DND-41 (cell line): ENCODE measurements around the gene ULK1.

Experiments used
- ATAC-seq: fragments of 200-7000 bp; cut with Tn5 transposase; 3 replicates; pipeline ENCODE4 v1.9.1; 2021; ENCODE audit warnings: low read depth; ENCODE audit not compliant: insufficient read depth
- DNase-seq: peaks from one replicate; pipeline ENCODE4 v3.0.0-alpha.2; 2020
- H2AFZ ChIP-seq: 2 replicates; pipeline ENCODE4 v1.6.0; 2012; ENCODE audit warnings: low read depth, low read length
- H3K27ac ChIP-seq: 2 replicates; pipeline ENCODE4 v1.5.1; 2012; ENCODE audit warnings: low read length, inconsistent platforms
- H3K27me3 ChIP-seq: fragments of 200-600 bp; sonication (generic); 2 replicates; pipeline ENCODE4 v1.6.0; 2012; ENCODE audit warnings: low read length, mild to moderate bottlenecking, inconsistent platforms; ENCODE audit not compliant: insufficient read depth, poor library complexity
- H3K36me3 ChIP-seq: 2 replicates; pipeline ENCODE4 v1.5.1; 2012; ENCODE audit warnings: low read length, inconsistent platforms; ENCODE audit not compliant: insufficient read depth
- H3K4me1 ChIP-seq: 2 replicates; pipeline ENCODE4 v1.5.1; 2012; ENCODE audit warnings: mild to moderate bottlenecking, low read length; ENCODE audit not compliant: insufficient read depth
- H3K4me2 ChIP-seq: 2 replicates; pipeline ENCODE4 v1.6.0; 2012; ENCODE audit warnings: mild to moderate bottlenecking, moderate library complexity, low read length, inconsistent platforms; ENCODE audit not compliant: insufficient read depth
- H3K4me3 ChIP-seq, 2 experiments: fragments of 200-600 bp in 1 of 2; shearing (Covaris generic) in 1 of 2; 2 replicates each; pipeline ENCODE4 v1.5.1; 2012 to 2016; ENCODE audit warnings: inconsistent platforms in 2 of 2, low read length in 2 of 2, mild to moderate bottlenecking in 2 of 2, low read depth in 1 of 2, moderate library complexity in 1 of 2
- H3K79me2 ChIP-seq: 2 replicates; pipeline ENCODE4 v1.6.0; 2012; ENCODE audit warnings: low read length, inconsistent platforms; ENCODE audit not compliant: insufficient read depth
- H3K9ac ChIP-seq: 2 replicates; pipeline ENCODE4 v1.6.0; 2012; ENCODE audit warnings: low read depth, mild to moderate bottlenecking, inconsistent platforms, low read length, moderate library complexity
- H3K9me3 ChIP-seq: 2 replicates; pipeline ENCODE4 v1.5.1; 2012; ENCODE audit warnings: low read length, moderate library complexity, mild to moderate bottlenecking, inconsistent platforms; ENCODE audit not compliant: insufficient read depth, severe bottlenecking
- H4K20me1 ChIP-seq: 2 replicates; pipeline ENCODE4 v1.6.0; 2012; ENCODE audit warnings: low read length; ENCODE audit not compliant: insufficient read depth
- EZH2 ChIP-seq: IDR thresholded peaks from 3 replicates; pipeline ENCODE4 v1.6.1; 2012; ENCODE audit warnings: borderline replicate concordance, low read depth, mild to moderate bottlenecking, moderate library complexity, low read length, inconsistent platforms; ENCODE audit not compliant: severe bottlenecking
- TF ChIP-seq, protein P1 (sequence below): IDR thresholded peaks from 2 replicates; pipeline ENCODE4 v1.5.1; 2012; ENCODE audit warnings: borderline replicate concordance, low read length, moderate library complexity, mild to moderate bottlenecking; ENCODE audit not compliant: poor library complexity, severe bottlenecking; ENCODE audit errors: extremely low read depth

ULK1 gene

DNA sequence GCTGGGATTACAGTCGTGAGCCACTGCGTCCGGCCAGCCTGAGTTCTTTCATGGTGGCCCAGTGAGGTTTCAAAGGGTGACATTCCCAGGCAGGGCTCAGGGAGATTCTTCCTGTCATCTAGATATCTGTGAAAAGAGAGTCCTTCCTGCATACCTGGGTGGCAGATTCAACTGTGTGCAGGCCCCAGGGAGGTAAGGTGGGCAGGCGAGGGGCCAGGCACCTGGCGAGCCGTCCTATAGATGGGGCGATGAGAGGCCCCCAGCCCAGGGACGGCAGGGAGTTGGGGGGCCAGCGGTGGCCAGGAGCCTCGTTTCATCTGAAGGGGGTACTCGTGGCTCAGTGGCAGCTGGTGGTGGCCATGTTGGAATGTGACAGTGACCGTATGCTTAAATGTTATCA is 48.2 kb downstream of the ULK1 start:
- DNase-seq (no peak), ATAC-seq (no peak)
- H3K36me3 ChIP-seq, result peaks cover 59% of the 10 kb centered on the region
- H3K27ac ChIP-seq, result no peak overlapping the region
- H3K9ac ChIP-seq, result no peak overlapping the region
- H3K27me3 ChIP-seq, result no peaks in the 10 kb centered on the region
- H2AFZ ChIP-seq, result no peak overlapping the region
- no peaks in the 10 kb centered on the region for H3K9me3 ChIP-seq
- no peaks in the 10 kb centered on the region for H3K4me1 ChIP-seq
- no peak for TF ChIP-seq EZH2
- TF ChIP-seq, protein P1, sequence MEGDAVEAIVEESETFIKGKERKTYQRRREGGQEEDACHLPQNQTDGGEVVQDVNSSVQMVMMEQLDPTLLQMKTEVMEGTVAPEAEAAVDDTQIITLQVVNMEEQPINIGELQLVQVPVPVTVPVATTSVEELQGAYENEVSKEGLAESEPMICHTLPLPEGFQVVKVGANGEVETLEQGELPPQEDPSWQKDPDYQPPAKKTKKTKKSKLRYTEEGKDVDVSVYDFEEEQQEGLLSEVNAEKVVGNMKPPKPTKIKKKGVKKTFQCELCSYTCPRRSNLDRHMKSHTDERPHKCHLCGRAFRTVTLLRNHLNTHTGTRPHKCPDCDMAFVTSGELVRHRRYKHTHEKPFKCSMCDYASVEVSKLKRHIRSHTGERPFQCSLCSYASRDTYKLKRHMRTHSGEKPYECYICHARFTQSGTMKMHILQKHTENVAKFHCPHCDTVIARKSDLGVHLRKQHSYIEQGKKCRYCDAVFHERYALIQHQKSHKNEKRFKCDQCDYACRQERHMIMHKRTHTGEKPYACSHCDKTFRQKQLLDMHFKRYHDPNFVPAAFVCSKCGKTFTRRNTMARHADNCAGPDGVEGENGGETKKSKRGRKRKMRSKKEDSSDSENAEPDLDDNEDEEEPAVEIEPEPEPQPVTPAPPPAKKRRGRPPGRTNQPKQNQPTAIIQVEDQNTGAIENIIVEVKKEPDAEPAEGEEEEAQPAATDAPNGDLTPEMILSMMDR, result no peak
- no peak overlapping the region for H3K4me3 ChIP-seq
- peaks cover 2% of the 10 kb centered on the region; the same call in 1 of the 2 replicates for H3K79me2 ChIP-seq
- no peak overlapping the region for H3K4me2 ChIP-seq
- H4K20me1 ChIP-seq, result peaks cover 18% of the 10 kb centered on the region

DNA sequence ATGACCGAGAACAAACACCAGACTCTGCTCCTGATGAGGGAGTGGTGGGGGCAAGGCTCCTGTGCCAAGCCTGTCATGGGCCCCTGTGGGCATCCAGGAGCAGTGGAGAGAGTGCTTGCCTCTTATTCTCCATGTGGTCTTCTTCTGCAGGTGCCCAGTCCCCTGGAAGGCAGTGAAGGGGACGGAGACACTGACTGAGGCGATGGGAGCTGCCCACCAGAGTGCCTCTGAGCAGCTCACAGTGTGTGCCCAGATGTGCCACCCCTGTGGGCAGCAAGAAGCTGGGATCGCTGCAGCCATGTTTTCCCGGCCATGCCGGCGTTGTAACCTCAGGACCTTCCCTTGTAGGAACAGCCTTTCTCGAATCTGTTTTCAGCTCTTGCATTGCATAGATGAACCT is 49.0 kb downstream of the ULK1 start:
- Histone ChIP-seq H2AFZ (no peak overlapping the region), H3K4me2 (no peak overlapping the region), H3K4me1 (no peaks in the 10 kb centered on the region), H3K9ac (no peak overlapping the region), H3K79me2 (peaks cover 2% of the 10 kb centered on the region; the same call in 1 of the 2 replicates), H3K36me3 (peaks cover 54% of the 10 kb centered on the region), H3K4me3 (no peak overlapping the region), H3K27me3 (no peaks in the 10 kb centered on the region), H3K27ac (no peak overlapping the region), H3K9me3 (no peaks in the 10 kb centered on the region), H4K20me1 (peaks cover 18% of the 10 kb centered on the region)
- DNase-seq (no peak), ATAC-seq (no peak)
- TF ChIP-seq EZH2, result no peak
- TF ChIP-seq, protein P1, result no peak

DNA sequence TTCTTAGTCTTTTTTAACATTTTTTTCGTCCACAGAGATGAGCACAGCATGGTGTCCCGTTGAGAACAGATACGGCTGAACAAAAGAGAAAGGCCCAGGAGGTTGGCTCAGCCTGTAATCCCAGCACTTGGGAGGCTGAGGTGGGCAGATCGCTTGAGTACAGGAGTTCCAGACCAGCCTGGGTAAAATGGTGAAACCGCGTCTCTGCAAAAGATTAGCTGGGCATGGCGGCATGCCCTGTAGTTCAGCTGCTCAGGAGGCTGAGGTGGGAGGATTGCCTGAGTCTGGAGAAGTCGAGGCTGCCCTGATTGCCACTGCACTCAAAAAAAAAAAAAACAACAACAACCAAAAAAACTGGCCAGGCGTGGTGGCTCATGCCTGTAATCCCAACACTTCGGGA is 49.5 kb downstream of the ULK1 start:
- Histone ChIP-seq H3K9me3 (no peaks in the 10 kb centered on the region), H2AFZ (no peak overlapping the region), H3K79me2 (peaks cover 2% of the 10 kb centered on the region; the same call in 1 of the 2 replicates), H3K9ac (no peak overlapping the region), H3K27me3 (no peaks in the 10 kb centered on the region), H3K36me3 (peaks cover 53% of the 10 kb centered on the region), H4K20me1 (peaks cover 18% of the 10 kb centered on the region), H3K4me3 (no peak overlapping the region), H3K4me2 (no peak overlapping the region), H3K4me1 (no peaks in the 10 kb centered on the region), H3K27ac (no peak overlapping the region)
- ATAC-seq (no peak), DNase-seq (no peak)
- TF ChIP-seq, protein P1, result no peak
- no peak for TF ChIP-seq EZH2
